GM13977 (cell line): ENCODE measurements around the gene ZNF627.
"Not testable (repeated sequence)": the region's sequence is repeated elsewhere in the genome, so short reads cannot be mapped to it uniquely, and the experiment has no call there.

ENCODE experiments used
- DNase-seq: peaks from one replicate; pipeline ENCODE4 v3.0.0; 2012; ENCODE audit warnings: low spot score
- in situ Hi-C: fragments of 300-500 bp; cut with MboI; formaldehyde crosslinking; loops from one replicate; pipeline ENCODE4 v1.12.0; 2022; ENCODE audit warnings: low sequenced_read_pairs, low pct_unique_long_range_greater_than_20kb, mixed read lengths, inconsistent platforms; ENCODE audit not compliant: unreplicated experiment
- TF ChIP-seq, protein P1 (sequence below): IDR thresholded peaks from 2 replicates; pipeline ENCODE4 v1.5.1; 2012; ENCODE audit warnings: mild to moderate bottlenecking, control low read depth; ENCODE audit not compliant: insufficient read depth; ENCODE audit errors: extremely low read depth, missing control alignments

The ZNF627 gene

DNA sequence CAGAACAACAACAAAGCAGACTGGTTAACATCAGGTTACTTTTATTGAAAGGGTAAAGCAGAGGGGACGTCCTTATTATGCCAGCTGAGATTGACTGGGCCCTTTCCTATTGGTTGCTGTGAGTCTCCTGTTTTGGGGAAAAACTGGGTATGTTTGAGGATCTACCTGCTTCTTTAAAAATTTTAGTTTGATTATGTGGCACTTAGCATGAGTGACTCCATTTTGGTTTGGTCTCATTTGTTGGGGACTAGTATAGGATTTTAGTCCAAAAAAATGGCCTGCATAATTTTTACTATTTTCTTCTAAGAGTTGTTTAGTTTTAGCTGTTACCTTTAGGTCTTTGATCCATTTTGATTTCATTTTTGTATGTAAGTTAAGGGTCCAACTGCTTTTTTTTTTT is 14.4 kb downstream of the ZNF627 start:
- TF ChIP-seq, protein P1, sequence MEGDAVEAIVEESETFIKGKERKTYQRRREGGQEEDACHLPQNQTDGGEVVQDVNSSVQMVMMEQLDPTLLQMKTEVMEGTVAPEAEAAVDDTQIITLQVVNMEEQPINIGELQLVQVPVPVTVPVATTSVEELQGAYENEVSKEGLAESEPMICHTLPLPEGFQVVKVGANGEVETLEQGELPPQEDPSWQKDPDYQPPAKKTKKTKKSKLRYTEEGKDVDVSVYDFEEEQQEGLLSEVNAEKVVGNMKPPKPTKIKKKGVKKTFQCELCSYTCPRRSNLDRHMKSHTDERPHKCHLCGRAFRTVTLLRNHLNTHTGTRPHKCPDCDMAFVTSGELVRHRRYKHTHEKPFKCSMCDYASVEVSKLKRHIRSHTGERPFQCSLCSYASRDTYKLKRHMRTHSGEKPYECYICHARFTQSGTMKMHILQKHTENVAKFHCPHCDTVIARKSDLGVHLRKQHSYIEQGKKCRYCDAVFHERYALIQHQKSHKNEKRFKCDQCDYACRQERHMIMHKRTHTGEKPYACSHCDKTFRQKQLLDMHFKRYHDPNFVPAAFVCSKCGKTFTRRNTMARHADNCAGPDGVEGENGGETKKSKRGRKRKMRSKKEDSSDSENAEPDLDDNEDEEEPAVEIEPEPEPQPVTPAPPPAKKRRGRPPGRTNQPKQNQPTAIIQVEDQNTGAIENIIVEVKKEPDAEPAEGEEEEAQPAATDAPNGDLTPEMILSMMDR = no peak
- DNase-seq = no peak
- in situ Hi-C loops = no loop called here

DNA sequence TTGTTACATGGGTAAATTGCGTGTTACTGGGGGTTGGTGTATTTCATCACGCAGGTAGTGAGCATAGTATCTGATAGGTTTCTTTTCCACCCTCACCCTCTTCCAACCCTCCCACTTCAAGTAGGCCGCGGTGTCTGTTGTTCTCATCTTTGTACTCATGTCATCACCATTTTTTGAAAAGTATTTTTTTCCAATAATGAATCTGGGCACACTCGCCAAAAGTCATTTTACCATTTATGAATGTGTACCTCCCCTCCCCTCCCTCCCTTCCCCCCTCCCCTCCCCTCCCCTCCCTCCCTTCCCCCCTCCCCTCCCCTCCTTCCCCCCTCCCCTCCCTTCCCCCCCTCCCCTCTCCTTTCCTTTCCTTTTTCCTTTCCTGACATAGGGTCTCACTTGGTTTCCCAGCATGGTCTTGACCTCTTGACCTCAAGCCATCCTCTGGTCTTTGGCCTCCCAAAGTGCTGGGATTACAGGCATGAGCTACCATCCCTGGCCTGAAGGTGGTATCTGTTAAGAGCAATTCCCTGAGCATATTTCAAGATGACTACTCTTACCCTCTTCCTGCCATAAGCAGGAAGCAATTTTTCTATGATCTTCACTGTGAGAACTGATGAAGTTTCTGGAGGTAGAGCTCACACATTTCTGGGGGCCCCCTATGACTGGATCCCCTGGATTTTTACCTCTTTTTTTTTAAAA is 15.7 kb downstream of the ZNF627 start:
- in situ Hi-C loops = no loop called here
- DNase-seq = no peak
- TF ChIP-seq, protein P1 = no peak

DNA sequence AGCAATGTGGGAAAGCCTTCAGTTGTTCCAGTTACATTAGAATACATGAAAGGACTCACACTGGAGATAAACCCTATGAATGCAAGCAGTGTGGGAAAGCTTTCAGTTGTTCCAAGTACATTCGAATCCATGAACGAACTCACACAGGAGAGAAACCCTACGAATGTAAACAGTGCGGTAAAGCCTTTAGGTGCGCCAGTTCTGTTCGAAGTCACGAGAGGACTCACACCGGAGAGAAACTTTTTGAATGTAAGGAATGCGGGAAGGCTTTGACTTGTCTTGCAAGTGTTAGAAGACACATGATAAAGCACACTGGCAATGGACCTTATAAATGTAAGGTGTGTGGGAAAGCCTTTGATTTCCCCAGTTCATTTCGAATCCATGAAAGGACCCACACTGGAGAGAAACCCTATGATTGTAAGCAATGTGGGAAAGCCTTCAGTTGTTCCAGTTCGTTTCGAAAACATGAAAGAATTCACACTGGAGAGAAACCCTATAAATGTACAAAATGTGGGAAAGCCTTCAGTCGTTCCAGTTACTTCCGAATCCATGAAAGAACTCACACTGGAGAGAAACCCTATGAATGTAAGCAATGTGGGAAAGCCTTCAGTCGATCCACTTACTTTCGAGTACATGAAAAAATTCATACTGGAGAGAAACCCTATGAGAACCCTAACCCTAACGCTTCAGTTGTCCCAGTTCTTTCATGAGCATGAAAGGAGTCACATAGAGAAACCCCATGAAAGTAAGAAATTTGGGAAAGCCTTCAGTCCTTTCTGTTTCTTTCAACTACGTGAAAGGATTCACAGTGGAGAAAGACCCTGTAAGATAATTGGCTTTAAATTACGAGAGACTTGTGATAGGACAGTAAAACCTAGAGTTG is 20.1 kb downstream of the ZNF627 start:
- TF ChIP-seq, protein P1 = no peak
- no peak for DNase-seq
- in situ Hi-C loops = no loop called here

DNA sequence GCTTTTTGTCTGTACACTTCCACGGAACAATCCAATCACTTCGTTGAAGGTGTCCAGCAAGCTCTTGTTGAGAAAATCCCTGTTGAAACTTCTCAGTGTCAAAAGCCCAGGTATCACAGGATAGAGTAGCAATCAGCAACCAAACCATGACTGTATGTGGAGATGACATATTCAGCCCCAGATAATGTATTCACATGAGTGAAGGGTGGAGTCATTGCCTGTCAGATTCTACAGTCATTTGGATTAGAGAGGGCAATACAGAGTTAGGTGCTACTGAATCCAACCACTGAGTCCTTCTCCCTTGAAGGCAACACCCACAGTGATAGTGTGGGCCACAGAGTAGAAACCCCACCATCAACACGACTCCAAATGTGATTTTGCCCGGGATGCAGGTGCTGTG is 23.3 kb downstream of the ZNF627 start:
- DNase-seq = no peak
- TF ChIP-seq, protein P1 = no peak
- in situ Hi-C loops = no loop called here

DNA sequence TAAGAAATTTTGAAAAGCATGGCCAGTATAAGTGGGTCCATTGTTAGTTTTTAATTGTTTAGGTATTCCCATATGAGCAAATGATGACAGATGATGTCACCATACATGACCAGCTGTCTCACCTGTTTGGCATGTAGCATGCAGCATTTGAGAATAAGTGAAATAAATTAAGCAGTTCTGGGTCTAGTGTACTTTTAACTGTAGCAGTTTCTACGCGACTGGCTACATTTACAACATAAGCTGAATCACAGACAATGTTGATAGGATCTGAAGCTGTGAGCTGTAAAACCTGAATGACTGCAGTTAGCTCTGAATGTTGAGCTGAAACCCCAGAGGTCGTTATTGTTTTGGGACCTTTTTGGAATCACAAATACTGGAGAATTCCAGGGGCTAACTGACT is 25.1 kb downstream of the ZNF627 start:
- in situ Hi-C loops = not testable (repeated sequence)

DNA sequence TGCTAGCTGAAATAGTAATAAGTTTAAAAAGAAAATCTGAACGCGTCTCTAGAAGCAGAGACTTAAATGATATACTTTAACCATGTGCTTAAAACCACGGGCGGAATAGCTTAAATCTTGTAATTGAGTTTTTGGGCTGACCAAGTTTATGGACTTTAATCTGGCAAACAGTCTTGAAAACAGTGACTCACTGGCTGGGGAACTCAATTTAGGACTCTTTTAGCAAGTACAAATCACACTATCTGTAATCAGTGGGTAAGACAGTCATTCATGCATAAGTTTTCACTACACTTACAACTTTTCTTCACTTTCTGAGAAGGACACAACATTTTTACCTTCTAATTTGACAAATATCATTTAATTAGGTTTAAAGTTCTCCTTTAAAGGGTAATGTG is 26.8 kb downstream of the ZNF627 start:
- no peak for DNase-seq
- in situ Hi-C loops = no loop called here
- TF ChIP-seq, protein P1 = no peak

More for the DNA sequence above, 25.1 kb downstream of the ZNF627 start:
- DNase-seq = not testable (repeated sequence)

DNA sequence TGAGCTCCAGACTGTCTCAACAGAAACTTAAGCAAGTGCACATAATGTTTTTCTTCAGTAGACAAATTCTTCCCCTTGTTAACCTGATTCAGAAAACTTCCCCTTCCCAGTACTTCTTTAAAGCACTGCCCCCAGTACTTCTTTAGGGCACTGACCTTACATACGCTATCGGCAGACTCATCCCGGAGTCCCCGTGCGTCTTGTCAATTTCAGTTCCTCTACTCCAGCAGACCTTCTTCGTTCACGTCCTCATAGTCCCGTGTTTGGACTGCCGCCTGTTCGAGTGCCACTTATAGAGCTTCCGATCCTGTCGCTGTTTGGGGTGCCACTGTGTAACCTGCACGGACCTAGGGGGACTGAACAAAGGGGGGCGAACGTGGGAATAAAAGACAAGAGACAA is 29.0 kb downstream of the ZNF627 start:
- TF ChIP-seq, protein P1 = no peak
- in situ Hi-C loops = no loop called here
- DNase-seq = no peak
